Osteoblast (primary cell): ENCODE results near the gene C6. TPM values are rescaled to one million over a fixed set of nuclear protein-coding genes. Genes with fewer than 3 reads are reported as not detected.

Source experiments
- DNase-seq: peaks from one replicate; pipeline ENCODE4 v3.0.0; 2011; ENCODE audit warnings: low spot score, mixed read lengths; ENCODE audit not compliant: insufficient read length; ENCODE audit errors: missing footprints
- H2AFZ ChIP-seq: 2 replicates; pipeline ENCODE4 v1.6.0; 2011; ENCODE audit warnings: mild to moderate bottlenecking, low read length
- H3K27ac ChIP-seq: 2 replicates; pipeline ENCODE4 v1.5.1; 2011; ENCODE audit warnings: mild to moderate bottlenecking, low read depth, low read length, moderate library complexity
- H3K27me3 ChIP-seq: 2 replicates; pipeline ENCODE4 v1.6.0; 2012; ENCODE audit warnings: mild to moderate bottlenecking, control low read depth, inconsistent platforms, low read length, moderate library complexity; ENCODE audit not compliant: insufficient read depth
- H3K36me3 ChIP-seq: 2 replicates; pipeline ENCODE4 v1.5.1; 2011; ENCODE audit warnings: mild to moderate bottlenecking, low read length, control low read depth, moderate library complexity; ENCODE audit not compliant: insufficient read depth
- H3K4me1 ChIP-seq: 2 replicates; pipeline ENCODE4 v1.5.1; 2011; ENCODE audit warnings: mild to moderate bottlenecking, low read length, control low read depth, moderate library complexity; ENCODE audit not compliant: insufficient read depth
- H3K4me2 ChIP-seq: 2 replicates; pipeline ENCODE4 v1.6.0; 2011; ENCODE audit warnings: mild to moderate bottlenecking, low read length; ENCODE audit not compliant: insufficient read depth
- H3K4me3 ChIP-seq: fragments of 200-600 bp; sonication (generic); 3 replicates; pipeline ENCODE4 v1.5.1; 2012; ENCODE audit warnings: mild to moderate bottlenecking, low read length, inconsistent platforms; ENCODE audit not compliant: insufficient read depth
- H3K79me2 ChIP-seq: 2 replicates; pipeline ENCODE4 v1.6.0; 2012; ENCODE audit warnings: mild to moderate bottlenecking, low read length, control low read depth, inconsistent platforms; ENCODE audit not compliant: insufficient read depth
- H3K9me3 ChIP-seq: 2 replicates; pipeline ENCODE4 v1.5.1; 2011; ENCODE audit warnings: low read depth, low read length, control low read depth
- H4K20me1 ChIP-seq: 2 replicates; pipeline ENCODE4 v1.6.0; 2012; ENCODE audit warnings: mild to moderate bottlenecking, low read length, control low read depth; ENCODE audit not compliant: insufficient read depth
- total RNA-seq: library from RNA; depleted of rRNA; stranded (reverse); fragments of >200 nt; gene quantifications from 2 replicates; pipeline ENCODE4 v1.2.3, GENCODE V29; 2012
- TF ChIP-seq, protein P1 (sequence below): IDR thresholded peaks from 2 replicates; pipeline ENCODE4 v1.5.1; 2011; ENCODE audit warnings: mild to moderate bottlenecking, low read depth, low read length, moderate library complexity; ENCODE audit errors: extremely low read depth

C6 gene
- total RNA-seq, 1 donor, result under 0.01 TPM

DNA sequence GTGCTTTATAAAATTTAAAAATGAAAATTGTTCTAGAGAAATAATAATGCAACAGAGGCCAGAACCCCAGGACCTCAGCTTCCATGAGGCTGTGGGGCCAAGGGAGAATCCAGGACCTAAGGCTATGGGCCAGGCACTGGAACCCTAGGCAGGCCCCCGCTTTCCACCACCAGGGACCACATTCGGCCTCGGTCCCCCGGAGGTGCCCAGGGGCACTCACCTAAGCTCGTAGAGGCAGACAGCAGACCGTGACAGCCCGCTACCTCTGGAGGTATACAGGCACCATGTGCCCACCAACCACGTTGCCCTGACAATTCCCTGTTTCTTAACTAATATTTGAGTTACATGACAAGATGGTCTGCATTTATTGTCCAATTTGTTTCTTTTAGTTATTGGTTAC lies 92.7 kb downstream of the C6 start:
- H3K27ac ChIP-seq, result no peak overlapping the region
- H2AFZ ChIP-seq, result no peak overlapping the region
- H3K79me2 ChIP-seq, result no peaks in the 10 kb centered on the region
- no peaks in the 10 kb centered on the region for H4K20me1 ChIP-seq
- TF ChIP-seq, protein P1, sequence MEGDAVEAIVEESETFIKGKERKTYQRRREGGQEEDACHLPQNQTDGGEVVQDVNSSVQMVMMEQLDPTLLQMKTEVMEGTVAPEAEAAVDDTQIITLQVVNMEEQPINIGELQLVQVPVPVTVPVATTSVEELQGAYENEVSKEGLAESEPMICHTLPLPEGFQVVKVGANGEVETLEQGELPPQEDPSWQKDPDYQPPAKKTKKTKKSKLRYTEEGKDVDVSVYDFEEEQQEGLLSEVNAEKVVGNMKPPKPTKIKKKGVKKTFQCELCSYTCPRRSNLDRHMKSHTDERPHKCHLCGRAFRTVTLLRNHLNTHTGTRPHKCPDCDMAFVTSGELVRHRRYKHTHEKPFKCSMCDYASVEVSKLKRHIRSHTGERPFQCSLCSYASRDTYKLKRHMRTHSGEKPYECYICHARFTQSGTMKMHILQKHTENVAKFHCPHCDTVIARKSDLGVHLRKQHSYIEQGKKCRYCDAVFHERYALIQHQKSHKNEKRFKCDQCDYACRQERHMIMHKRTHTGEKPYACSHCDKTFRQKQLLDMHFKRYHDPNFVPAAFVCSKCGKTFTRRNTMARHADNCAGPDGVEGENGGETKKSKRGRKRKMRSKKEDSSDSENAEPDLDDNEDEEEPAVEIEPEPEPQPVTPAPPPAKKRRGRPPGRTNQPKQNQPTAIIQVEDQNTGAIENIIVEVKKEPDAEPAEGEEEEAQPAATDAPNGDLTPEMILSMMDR, result no peak
- no peaks in the 10 kb centered on the region for H3K27me3 ChIP-seq
- peak; percentile 1 for DNase-seq
- H3K9me3 ChIP-seq, result no peaks in the 10 kb centered on the region
- no peaks in the 10 kb centered on the region for H3K4me1 ChIP-seq
- no peak overlapping the region for H3K4me2 ChIP-seq
- H3K4me3 ChIP-seq, result no peak overlapping the region
- no peaks in the 10 kb centered on the region for H3K36me3 ChIP-seq

DNA sequence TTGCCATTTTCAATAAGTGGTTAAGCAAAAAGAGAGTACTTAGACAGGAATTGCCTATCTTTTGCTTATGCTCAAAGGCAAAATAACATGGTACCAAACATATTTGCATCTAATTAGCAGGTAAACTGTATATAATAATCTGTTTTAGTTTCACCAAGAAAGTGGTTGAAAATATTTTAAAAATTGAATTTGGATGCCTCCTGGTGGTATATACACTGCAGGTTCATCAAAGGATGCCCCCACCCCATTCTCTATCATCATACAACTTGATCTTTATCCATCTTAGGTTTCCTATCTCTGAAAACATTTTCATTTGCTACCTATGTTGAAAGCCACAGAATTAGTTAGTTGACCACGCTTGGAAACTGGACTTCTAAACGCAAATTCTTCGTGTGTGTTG lies 95.2 kb downstream of the C6 start:
- H3K4me1 ChIP-seq, result no peaks in the 10 kb centered on the region
- H3K4me3 ChIP-seq, result no peak overlapping the region
- TF ChIP-seq, protein P1, result no peak
- no peaks in the 10 kb centered on the region for H3K27me3 ChIP-seq
- H3K9me3 ChIP-seq, result no peaks in the 10 kb centered on the region
- H2AFZ ChIP-seq, result no peak overlapping the region
- no peaks in the 10 kb centered on the region for H3K36me3 ChIP-seq
- no peak overlapping the region for H3K4me2 ChIP-seq
- no peak overlapping the region for H3K27ac ChIP-seq
- no peak for DNase-seq
- H3K79me2 ChIP-seq, result no peaks in the 10 kb centered on the region
- H4K20me1 ChIP-seq, result no peaks in the 10 kb centered on the region

DNA sequence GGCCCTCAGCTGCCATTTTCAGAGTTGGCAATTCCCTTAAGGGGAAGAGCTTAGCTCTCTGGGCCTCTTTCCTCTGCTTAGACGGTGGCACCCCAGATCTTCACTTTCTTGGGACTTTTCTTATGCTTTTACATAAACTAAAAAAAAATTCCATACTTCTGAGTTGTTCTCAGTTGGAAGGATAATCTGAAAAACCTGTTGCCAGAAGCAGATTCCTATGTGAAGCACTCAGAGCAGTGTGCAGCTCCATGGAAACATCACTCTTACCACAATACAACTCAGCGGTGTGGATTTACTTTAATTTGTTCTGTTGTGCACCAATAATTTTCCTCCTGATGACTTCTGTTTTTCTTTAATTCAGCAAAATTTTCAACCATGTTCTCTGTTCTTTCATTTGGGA lies 98.1 kb downstream of the C6 start:
- Histone ChIP-seq H2AFZ (peak overlapping the region; percentile 60), H3K4me3 (no peak overlapping the region), H3K4me1 (no peaks in the 10 kb centered on the region), H3K79me2 (no peaks in the 10 kb centered on the region), H3K9me3 (no peaks in the 10 kb centered on the region), H3K4me2 (no peak overlapping the region), H3K27ac (peak overlapping the region; percentile 56), H3K36me3 (no peaks in the 10 kb centered on the region), H3K27me3 (no peaks in the 10 kb centered on the region), H4K20me1 (no peaks in the 10 kb centered on the region)
- peak; percentile 87 for DNase-seq
- TF ChIP-seq, protein P1, result no peak

DNA sequence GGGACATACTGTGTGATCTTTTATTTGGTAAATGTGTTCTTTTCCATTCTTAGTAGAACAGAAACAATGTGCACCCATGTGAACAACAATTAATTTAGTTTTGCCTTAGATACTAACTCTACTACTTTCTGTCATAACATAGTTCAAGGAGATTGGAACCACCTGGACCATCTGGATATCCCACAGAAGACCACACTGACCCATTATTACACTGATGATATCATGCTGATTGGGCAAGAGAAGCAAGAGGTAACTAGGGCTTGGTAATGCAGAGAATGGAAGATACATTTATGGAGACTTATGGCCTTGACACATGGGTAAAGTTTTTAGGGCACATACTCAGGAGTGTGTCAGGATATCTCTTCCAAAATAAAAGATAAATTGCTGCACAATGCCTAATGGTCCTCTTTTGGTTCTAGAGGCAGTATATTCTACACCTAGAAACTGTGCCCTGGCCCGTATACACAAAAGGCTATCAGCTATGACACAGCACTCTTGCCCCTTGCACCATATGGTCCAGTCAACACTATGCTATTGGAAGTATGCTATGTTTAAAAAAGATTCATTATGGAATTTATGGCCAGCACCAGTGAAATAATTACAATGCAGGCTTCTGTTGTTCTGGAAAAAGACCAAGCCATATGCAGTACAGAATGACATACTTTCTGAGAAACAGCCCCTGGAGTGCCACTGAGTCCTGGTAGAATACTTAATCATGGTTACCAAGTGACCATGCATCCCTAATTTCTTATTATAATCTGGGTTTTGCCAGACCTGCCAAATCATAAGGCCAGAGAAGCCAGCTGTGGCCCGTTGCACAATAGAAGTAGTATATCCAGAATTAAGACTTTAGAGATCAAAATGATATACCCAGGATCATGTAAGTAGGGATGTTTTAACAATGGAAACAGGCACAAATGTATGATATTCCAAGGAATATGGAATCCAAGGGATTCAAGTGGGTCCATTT lies 100.6 kb downstream of the C6 start:
- TF ChIP-seq, protein P1, result no peak
- no peak for DNase-seq
- no peak overlapping the region for H3K4me3 ChIP-seq

More for the DNA sequence above, 100.6 kb downstream of the C6 start:
- Histone ChIP-seq H3K4me2 (no peak overlapping the region), H4K20me1 (no peaks in the 10 kb centered on the region), H3K79me2 (no peaks in the 10 kb centered on the region), H3K27me3 (no peaks in the 10 kb centered on the region), H3K27ac (no peak overlapping the region), H3K36me3 (no peaks in the 10 kb centered on the region), H3K4me1 (no peaks in the 10 kb centered on the region), H3K9me3 (no peaks in the 10 kb centered on the region), H2AFZ (no peak overlapping the region)
